ENCODE results near the gene PRMT2.

- no peak for TF ChIP-seq GATA3 (IDR thresholded peaks at IDR 0.05; ENCODE audit: low read depth, low read length)
- no peak for TF ChIP-seq GATA2 (IDR thresholded peaks at IDR 0.05; ENCODE audit: low read depth, low read length)
Measured at GRCh38 chr21:46662367-46662654, 26.8 kb downstream of the PRMT2 start.

Measured in SH-SY5Y (cell line).